Endothelial cell of umbilical vein (primary cell): Measurements from ENCODE around the gene CCDC107. TPM values are rescaled to one million over a fixed set of nuclear protein-coding genes. Genes with fewer than 3 reads are reported as not detected.

Experiments
- BruUV-seq: library from RNA; stranded (reverse); fragments of 400-500 nt; replicated peaks from 2 replicates; lab custom pipeline; 2021; lab: Mats Ljungman, UMichigan
- CTCF ChIA-PET: fragments of 300-600, 350-600 bp; sonication (Branson Sonifier 250); formaldehyde crosslinking; loops from one replicate; lab custom pipeline; 2021; ENCODE audit warnings: antibody characterized with exemption, inconsistent platforms; lab: Charles Lee
- POLR2A ChIA-PET: fragments of 300-600, 350-600 bp; sonication (Branson Sonifier 250); formaldehyde crosslinking; loops from one replicate; lab custom pipeline; 2021; ENCODE audit warnings: antibody characterized with exemption, inconsistent platforms; lab: Charles Lee
- DNase-seq: peaks from one replicate; pipeline ENCODE4 v3.0.0-alpha.2; 2011; ENCODE audit warnings: low read depth, low spot score
- FAIRE-seq: peaks from 2 replicates; lab custom pipeline; 2011; peaks lifted over from hg19 to GRCh38; lab: Jason Lieb, UNC
- H2AFZ ChIP-seq: 2 replicates; pipeline ENCODE4 v1.6.0; 2012; ENCODE audit warnings: low read depth, low read length, control low read depth, inconsistent platforms
- H3K27ac ChIP-seq: 2 replicates; pipeline ENCODE4 v1.5.1; 2011; ENCODE audit warnings: low read depth, mild to moderate bottlenecking, control low read depth, low read length, moderate library complexity; ENCODE audit not compliant: insufficient read depth
- H3K27me3 ChIP-seq, 2 experiments: 2 replicates each; pipeline versions ENCODE4 v1.6.0 to v1.6.1; 2011; ENCODE audit warnings: low read length in 2 of 2, mixed read lengths in 1 of 2; ENCODE audit not compliant: control insufficient read depth in 2 of 2, insufficient read depth in 2 of 2
- H3K36me3 ChIP-seq, 2 experiments: 2 replicates in 1 of 2; 3 replicates in 1 of 2; pipeline ENCODE4 v1.5.1; 2011; ENCODE audit warnings: low read length in 2 of 2, mild to moderate bottlenecking in 1 of 2, moderate library complexity in 1 of 2; ENCODE audit not compliant: control insufficient read depth in 2 of 2, insufficient read depth in 2 of 2; ENCODE audit errors: extremely low read depth in 1 of 2
- H3K4me1 ChIP-seq: 3 replicates; pipeline ENCODE4 v1.5.1; 2011; ENCODE audit warnings: mild to moderate bottlenecking, low read length; ENCODE audit not compliant: control insufficient read depth, insufficient read depth; ENCODE audit errors: extremely low read depth
- H3K4me2 ChIP-seq: 2 replicates; pipeline ENCODE4 v1.6.1; 2011; ENCODE audit warnings: low read length, control low read depth, mixed read lengths; ENCODE audit not compliant: insufficient read depth
- H3K4me3 ChIP-seq, 3 experiments: fragments of 200-600 bp in 1 of 3; sonication (generic), shearing (Covaris generic) in 1 of 3; replicated peaks in 1 of 3; 2 replicates each; pipeline ENCODE4 v1.5.1; 2011 to 2016; ENCODE audit warnings: control low read depth in 3 of 3, low read length in 3 of 3, mild to moderate bottlenecking in 2 of 3, inconsistent platforms in 1 of 3, low read depth in 1 of 3, moderate library complexity in 1 of 3; ENCODE audit not compliant: insufficient read depth in 1 of 3
- H3K79me2 ChIP-seq: 2 replicates; pipeline ENCODE4 v1.6.0; 2012; ENCODE audit warnings: low read length, inconsistent platforms; ENCODE audit not compliant: control insufficient read depth, insufficient read depth
- H3K9ac ChIP-seq: replicated peaks from 2 replicates; pipeline ENCODE3; 2011; ENCODE audit warnings: low read length, control low read depth; ENCODE audit not compliant: insufficient read depth; ENCODE audit errors: extremely low read depth
- H3K9me1 ChIP-seq: replicated peaks from 3 replicates; pipeline ENCODE4 v1.6.0; 2011; ENCODE audit warnings: mild to moderate bottlenecking, low read length; ENCODE audit not compliant: control insufficient read depth, insufficient read depth; ENCODE audit errors: extremely low read depth
- H3K9me3 ChIP-seq: replicated peaks from 2 replicates; pipeline ENCODE4 v1.5.1; 2012; ENCODE audit warnings: low read length, inconsistent platforms; ENCODE audit not compliant: control insufficient read depth, insufficient read depth
- H4K20me1 ChIP-seq: replicated peaks from 2 replicates; pipeline ENCODE3; 2011; ENCODE audit warnings: mild to moderate bottlenecking, low read length; ENCODE audit not compliant: control insufficient read depth, insufficient read depth; ENCODE audit errors: extremely low read depth
- CTCF ChIP-seq, 2 donors: IDR thresholded peaks; 1 replicate in 1 of 2; 2 replicates in 1 of 2; pipeline ENCODE4 v1.5.1; 2011; ENCODE audit warnings: low read length in 2 of 2, mild to moderate bottlenecking in 2 of 2, moderate library complexity in 2 of 2, control low read depth in 1 of 2, inconsistent platforms in 1 of 2, low read depth in 1 of 2; ENCODE audit not compliant: insufficient read depth in 1 of 2; ENCODE audit errors: extremely low read depth in 1 of 2
- EZH2 ChIP-seq: IDR thresholded peaks from 2 replicates; pipeline ENCODE4 v1.6.1; 2012; ENCODE audit warnings: borderline replicate concordance, low read depth, mild to moderate bottlenecking, moderate library complexity, low read length, inconsistent platforms; ENCODE audit not compliant: severe bottlenecking
- FOS ChIP-seq: IDR thresholded peaks from 2 replicates; pipeline ENCODE4 v1.6.1; 2011; ENCODE audit warnings: mild to moderate bottlenecking, low read length, moderate library complexity, borderline replicate concordance; ENCODE audit not compliant: insufficient read depth
- GATA2 ChIP-seq: IDR thresholded peaks from 2 replicates; pipeline ENCODE4 v1.7.0; 2011; ENCODE audit warnings: low read depth, mild to moderate bottlenecking, moderate library complexity, mixed read lengths, low read length; ENCODE audit not compliant: insufficient read length, insufficient read depth
- JUN ChIP-seq: IDR thresholded peaks from 2 replicates; pipeline ENCODE4 v1.6.1; 2011; ENCODE audit warnings: borderline replicate concordance, low read depth; ENCODE audit not compliant: insufficient read length, insufficient read depth
- MYC ChIP-seq: IDR thresholded peaks from one replicate; pipeline ENCODE4 v1.6.1; 2011; ENCODE audit warnings: mild to moderate bottlenecking, low read depth, low read length
- POLR2A ChIP-seq: IDR thresholded peaks from 2 replicates; pipeline ENCODE4 v1.6.1; 2012; ENCODE audit warnings: low read depth, mild to moderate bottlenecking, control low read depth, low read length
- POLR2AphosphoS5 ChIP-seq: IDR thresholded peaks from 2 replicates; pipeline ENCODE4 v1.6.1; 2012; ENCODE audit warnings: low read depth, mild to moderate bottlenecking, control low read depth, low read length, moderate library complexity; ENCODE audit not compliant: insufficient read depth
- dilution Hi-C: fragments of 300-500 bp; cut with MboI; formaldehyde crosslinking; loops from one replicate; pipeline ENCODE4 v1.15.0; 2019; ENCODE audit warnings: low sequenced_read_pairs; ENCODE audit not compliant: extremely low pct_ligation_motif_present
- intact Hi-C: fragments of 100-400 bp; cut with micrococcal nuclease; formaldehyde crosslinking; loops from one replicate; pipeline ENCODE4 v1.10.0; 2022
- polyA plus RNA-seq, 4 experiments: library from polyadenylated mRNA; depleted of rRNA in 3 of 4; stranded (reverse) in 3 of 4; unstranded in 1 of 4; fragments of >200 nt; gene quantifications; 2 replicates each; pipeline versions ENCODE4 v1.2.1 to v1.2.3, GENCODE V29; 2011 to 2012; ENCODE audit warnings: missing spikeins in 1 of 4
- total RNA-seq: library from RNA; stranded (reverse); gene quantifications from 2 replicates; pipeline ENCODE4 v1.2.3, GENCODE V29; 2021
- TF ChIP-seq, protein P1 (sequence below): IDR thresholded peaks from 2 replicates; pipeline ENCODE4 v1.6.1; 2011; ENCODE audit not compliant: insufficient read depth, insufficient read length

The CCDC107 gene
- total and polyA plus RNA-seq, 2 donors (not counting 3 experiments of a cell fraction or from before 2014, with no cell fraction given): 13.2 to 16.0 TPM

GRCh38 chr9:35652829-35653209 is 5.3 kb upstream of the CCDC107 start:
- BruUV-seq: no TSS peak
- Histone ChIP-seq H2AFZ (no peak overlapping the region), H3K4me1 (no peaks in the 10 kb centered on the region), H3K4me2 (no peak overlapping the region), H3K27me3 (peaks cover 0 to 2% of the 10 kb centered on the region in 2 experiments), H3K9ac (no peak overlapping the region), H3K79me2 (no peaks in the 10 kb centered on the region), H3K36me3 (no peaks in the 10 kb centered on the region), H3K27ac (no peak overlapping the region), H3K9me3 (no peaks in the 10 kb centered on the region), H3K9me1 (no peaks in the 10 kb centered on the region), H3K4me3 (no peak overlapping the region), H4K20me1 (no peaks in the 10 kb centered on the region)
- intact Hi-C loops: no loop called here
- dilution Hi-C loops: no loop called here
- no peak for DNase-seq
- POLR2A ChIA-PET: no interaction called here
- no peak for TF ChIP-seq POLR2AphosphoS5
- TF ChIP-seq EZH2: no peak
- TF ChIP-seq GATA2: no peak
- no peak for TF ChIP-seq FOS
- no peak for TF ChIP-seq JUN
- TF ChIP-seq POLR2A: no peak
- no peak for TF ChIP-seq CTCF (IDR thresholded peaks at IDR 0.05; ENCODE audit: extremely low read depth in 1 of 2, insufficient read depth in 1 of 2, low read depth in 1 of 2, low read length in 2 of 2)
- TF ChIP-seq, protein P1, sequence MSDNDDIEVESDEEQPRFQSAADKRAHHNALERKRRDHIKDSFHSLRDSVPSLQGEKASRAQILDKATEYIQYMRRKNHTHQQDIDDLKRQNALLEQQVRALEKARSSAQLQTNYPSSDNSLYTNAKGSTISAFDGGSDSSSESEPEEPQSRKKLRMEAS: no peak
- TF ChIP-seq MYC: no peak
- no peak for FAIRE-seq
- CTCF ChIA-PET: interaction anchor here (1.5 kb wide), 1 partner anchor 44 kb away, joined by 3 read pairs; no protein-coding TSS in a partner anchor
